ENCODE results near the gene TMEM256.

GRCh38 chr17:7383371-7383741 lies 20.5 kb downstream of the TMEM256 start:
- TF ChIP-seq PHF8 (IDR thresholded peaks at IDR 0.05; ENCODE audit: borderline replicate concordance, low read depth): no peak
- TF ChIP-seq POLR2A (IDR thresholded peaks at IDR 0.05; ENCODE audit: low read length): no peak
- TF ChIP-seq, protein P1, sequence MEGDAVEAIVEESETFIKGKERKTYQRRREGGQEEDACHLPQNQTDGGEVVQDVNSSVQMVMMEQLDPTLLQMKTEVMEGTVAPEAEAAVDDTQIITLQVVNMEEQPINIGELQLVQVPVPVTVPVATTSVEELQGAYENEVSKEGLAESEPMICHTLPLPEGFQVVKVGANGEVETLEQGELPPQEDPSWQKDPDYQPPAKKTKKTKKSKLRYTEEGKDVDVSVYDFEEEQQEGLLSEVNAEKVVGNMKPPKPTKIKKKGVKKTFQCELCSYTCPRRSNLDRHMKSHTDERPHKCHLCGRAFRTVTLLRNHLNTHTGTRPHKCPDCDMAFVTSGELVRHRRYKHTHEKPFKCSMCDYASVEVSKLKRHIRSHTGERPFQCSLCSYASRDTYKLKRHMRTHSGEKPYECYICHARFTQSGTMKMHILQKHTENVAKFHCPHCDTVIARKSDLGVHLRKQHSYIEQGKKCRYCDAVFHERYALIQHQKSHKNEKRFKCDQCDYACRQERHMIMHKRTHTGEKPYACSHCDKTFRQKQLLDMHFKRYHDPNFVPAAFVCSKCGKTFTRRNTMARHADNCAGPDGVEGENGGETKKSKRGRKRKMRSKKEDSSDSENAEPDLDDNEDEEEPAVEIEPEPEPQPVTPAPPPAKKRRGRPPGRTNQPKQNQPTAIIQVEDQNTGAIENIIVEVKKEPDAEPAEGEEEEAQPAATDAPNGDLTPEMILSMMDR (IDR thresholded peaks at IDR 0.05): no peak
- TF ChIP-seq KDM5A (IDR thresholded peaks at IDR 0.05): no peak
- no peak for TF ChIP-seq MYC (IDR thresholded peaks at IDR 0.05; ENCODE audit: borderline replicate concordance, low read length)
- TF ChIP-seq, protein P2, sequence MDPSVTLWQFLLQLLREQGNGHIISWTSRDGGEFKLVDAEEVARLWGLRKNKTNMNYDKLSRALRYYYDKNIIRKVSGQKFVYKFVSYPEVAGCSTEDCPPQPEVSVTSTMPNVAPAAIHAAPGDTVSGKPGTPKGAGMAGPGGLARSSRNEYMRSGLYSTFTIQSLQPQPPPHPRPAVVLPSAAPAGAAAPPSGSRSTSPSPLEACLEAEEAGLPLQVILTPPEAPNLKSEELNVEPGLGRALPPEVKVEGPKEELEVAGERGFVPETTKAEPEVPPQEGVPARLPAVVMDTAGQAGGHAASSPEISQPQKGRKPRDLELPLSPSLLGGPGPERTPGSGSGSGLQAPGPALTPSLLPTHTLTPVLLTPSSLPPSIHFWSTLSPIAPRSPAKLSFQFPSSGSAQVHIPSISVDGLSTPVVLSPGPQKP (IDR thresholded peaks at IDR 0.05; ENCODE audit: low read depth, low read length): no peak
- no peak for TF ChIP-seq JUN (IDR thresholded peaks at IDR 0.05)
- no peak for TF ChIP-seq SMC3 (IDR thresholded peaks at IDR 0.05)
- TF ChIP-seq HDAC2 (IDR thresholded peaks at IDR 0.05): no peak
